Activated effector memory CD4-positive, alpha-beta T cell treated with anti-CD3 and anti-CD28 coated beads, Interleukin-2, amount 50 U/mL, for 16 hours (primary cell): ENCODE results near the gene SCRN2.

Source experiments
- DNase-seq: peaks from one replicate; pipeline ENCODE4 v3.0.0-alpha.2; 2020

The SCRN2 gene

DNA sequence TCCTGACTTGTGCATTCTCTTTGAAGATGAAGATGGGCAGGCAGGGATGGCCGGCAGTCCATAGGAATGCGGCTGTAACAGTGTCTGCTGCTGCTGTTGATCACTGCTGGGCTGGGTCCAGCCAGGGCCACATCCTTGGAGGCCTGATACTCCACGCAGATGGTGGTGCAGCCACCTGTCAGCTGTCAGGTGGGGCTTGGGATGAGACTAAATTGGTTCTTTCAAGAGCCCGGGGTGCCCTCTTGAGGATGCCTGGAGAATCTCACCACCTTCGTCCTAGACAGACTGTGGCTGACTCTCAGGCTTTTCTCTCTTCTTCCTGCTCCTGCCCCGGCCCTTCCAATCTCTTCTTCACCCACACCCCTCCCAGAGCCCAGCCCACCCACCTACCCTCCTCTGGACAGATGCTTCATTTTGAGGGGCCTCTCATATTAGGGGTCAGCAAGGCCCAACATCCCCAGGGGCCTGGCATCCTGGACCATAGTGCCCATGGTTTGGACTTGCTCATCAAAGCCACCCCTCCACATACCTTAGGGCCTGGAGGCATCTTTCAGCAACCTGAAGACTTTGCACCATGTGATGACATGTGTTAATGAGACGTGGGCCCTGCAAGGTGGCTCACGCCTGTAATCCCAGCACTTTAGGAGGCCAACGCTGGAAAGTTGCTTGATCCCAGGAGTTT lies 38.6 kb downstream of the SCRN2 start:
- peak; percentile 82 for DNase-seq

DNA sequence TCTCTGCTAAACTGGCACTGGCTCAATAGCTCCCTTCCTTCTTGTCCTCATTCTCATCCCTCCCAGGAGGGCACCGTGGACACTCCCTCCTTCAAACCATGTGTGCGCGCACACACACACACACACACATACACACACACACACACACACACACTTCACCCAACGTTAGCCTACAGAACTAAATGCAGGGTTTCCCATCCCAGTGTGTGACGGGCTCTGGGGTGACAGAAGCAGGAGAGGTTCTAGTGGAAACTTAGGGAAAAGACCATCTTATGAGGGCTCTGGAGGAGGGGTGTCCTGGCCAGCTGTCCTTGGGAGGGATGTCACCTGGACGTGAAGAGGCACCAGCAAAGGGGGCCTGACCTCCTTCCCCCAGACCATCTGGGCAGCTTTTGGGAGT lies 39.2 kb downstream of the SCRN2 start:
- peak; percentile 50 for DNase-seq

DNA sequence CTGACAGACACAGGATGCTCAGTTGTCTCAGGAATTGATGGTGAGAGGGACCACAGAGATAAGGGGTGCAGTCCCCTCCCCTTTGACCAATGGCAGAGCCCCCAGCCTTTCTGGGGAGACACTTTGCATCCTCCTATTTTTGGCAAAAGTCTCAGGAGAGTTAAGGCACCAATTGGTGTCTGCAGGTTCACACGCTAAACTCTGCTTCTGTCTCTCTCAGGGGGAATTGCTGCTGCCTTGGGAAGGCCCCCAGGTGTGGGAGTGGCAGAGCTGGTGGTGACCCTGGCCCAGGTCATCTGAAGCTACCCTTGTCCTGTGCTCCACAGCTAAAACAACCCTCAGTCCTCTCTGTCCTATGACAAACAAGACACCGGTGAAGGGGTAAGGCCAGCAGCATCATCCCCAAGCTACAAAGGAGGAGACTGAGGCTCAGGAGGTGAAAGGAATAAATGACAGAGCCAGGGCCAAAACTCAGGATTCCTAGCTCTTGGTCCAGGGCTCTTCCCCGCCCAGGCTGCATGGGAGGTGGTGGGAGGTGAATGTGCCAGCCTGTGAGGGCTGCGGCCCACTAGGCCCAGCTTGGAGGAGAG lies 39.8 kb downstream of the SCRN2 start:
- DNase-seq: peak; percentile 33

DNA sequence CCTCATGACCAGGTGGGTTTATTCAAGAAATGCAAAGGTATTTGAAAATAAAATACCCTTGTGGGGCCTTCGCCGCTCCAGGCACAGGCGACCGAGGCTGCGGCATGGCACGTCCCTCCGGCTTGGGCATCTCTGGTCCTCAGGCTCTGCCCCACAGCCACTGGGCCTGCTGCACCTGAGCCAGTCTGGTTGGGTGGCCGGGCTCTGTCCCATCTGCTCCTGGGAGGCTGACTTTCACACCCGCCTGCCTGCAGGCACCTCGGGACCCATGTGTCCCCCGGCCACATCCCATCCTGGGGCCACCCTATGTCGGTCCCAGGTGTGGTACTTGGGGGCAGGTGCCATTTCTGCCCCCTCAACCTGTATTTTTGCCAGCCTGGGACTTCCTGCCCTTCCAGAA lies 40.4 kb downstream of the SCRN2 start:
- peak; percentile 59 for DNase-seq

DNA sequence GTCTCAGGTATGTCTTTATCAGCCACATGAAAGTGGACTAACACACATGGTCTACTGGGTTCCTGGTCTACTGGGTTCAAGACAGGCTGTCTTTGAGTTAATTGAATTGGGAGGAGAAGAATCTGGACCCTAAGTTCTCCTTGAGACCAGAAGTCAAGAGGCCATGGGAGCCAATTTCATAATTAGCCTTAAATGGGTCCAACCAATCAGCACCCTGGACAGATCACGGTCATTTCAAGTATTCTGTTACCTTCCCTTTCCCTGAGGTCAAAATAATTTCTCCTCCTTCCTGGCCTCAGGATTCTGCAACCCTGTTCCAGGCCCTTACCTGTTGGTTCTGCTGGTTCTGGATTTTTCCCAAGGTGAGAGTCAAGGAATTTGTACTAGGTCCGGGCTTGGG lies 43.3 kb downstream of the SCRN2 start:
- no peak for DNase-seq

DNA sequence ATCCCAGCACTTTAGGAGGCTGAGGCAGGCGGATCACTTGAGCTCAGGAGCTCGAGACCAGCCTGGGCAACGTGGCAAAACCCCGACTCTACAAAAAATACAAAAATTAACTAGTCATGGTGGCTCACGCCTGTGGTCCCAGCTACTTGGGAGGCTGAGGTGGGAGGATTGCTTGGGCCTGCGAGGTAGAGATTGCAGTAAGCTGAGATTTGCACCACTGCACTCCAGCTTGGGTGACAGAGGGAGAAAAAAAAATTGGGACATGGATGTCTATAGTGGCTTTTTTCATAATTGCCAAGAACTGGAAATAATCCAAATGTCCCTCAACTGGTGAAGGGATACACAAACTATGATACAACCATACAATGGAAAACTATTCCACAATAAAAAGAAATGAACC lies 48.1 kb downstream of the SCRN2 start:
- DNase-seq: peak; percentile 13

DNA sequence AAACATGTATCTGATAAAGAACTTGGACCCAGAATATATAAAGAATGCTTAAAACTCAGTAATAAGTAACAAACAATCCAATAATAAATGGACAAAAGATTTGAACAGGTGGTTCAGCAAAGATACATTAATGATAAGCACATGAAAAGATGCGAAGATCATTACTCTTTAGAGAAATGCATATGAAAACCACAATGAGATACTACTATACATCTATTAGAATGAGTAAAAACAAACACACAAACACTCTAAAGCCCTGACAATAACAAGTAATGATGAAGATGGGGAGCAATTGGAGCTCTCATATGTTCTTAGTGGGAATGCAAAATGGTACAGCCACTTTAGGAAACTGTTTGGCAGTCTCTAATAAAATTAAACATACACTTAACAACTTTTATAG lies 48.6 kb downstream of the SCRN2 start:
- no peak for DNase-seq

DNA sequence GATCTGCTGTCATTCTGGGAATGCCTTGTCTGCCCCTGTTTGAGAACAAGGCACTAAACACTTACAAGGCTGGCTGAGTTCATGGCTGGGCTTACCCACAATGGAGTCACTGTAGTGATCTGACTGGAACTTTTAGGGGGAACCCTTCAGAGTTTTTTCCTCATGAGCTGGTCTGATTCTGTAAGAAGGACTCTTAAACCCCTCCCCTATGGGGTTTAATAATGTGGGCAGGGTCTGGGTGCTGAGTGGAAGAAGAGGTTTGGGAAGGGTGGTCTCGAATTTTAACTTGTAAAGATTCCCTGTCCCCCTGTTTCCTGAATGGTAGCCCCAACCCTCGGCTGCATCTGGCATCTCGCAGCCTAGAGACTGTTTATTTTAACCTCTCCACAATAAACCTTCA lies 50.0 kb downstream of the SCRN2 start:
- DNase-seq: no peak

DNA sequence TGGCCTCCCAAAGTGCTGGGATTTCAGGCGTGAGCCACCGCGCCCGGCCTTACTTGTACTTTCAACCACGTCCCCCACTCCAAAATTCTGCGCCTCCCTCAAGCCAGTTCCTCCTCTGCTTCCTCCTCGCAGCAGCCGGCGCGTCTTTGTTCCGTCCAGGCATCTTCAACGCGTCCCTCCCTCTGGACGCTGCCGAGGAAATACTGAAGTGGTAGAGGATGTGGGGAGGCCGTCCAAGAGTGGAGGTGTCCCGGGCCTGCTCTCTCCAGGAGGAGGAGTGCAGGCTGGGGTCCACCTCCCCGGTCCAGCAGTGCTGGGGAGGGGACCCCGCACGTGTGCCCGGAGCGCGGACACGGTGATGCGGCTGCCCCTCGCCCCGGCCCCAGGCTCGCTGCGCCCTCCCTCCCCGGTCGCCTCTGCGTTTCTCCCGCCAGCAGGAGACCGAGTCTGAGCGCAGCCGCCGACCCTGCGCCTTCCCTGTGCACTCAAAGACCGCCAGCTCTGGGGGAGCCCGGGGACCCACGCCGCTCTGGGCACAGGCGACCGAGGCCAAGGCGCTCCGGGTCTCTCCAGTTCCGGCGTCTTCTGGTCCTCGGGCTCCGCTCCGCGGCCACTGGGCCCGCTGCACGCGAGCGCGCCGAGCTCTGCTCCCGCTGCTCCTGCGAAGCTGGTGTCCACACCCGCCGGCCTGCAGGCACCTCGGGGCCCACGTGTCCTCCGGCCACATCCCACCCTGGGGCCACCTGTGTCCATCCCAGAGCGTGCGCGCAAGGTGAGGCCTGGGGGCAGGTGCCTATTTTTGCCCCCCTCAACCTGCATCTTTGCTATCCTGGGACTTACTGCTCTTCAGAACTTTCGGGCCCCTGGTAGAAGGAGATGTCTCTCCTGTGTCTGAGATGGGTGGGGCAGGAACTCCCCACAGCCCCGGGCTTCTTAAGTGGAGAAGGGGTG lies 51.2 kb downstream of the SCRN2 start:
- peak; percentile 82 for DNase-seq
